NT2/D1 (cell line): ENCODE data around the gene SENP8.

ENCODE experiments used
- SUZ12 ChIP-seq: IDR thresholded peaks from 2 replicates; pipeline ENCODE4 v1.6.1; 2011; ENCODE audit not compliant: insufficient read length, insufficient read depth; ENCODE audit errors: extremely low read depth
- YY1 ChIP-seq: IDR thresholded peaks from 2 replicates; pipeline ENCODE4 v1.6.1; 2011; ENCODE audit not compliant: insufficient read length, insufficient read depth
- ZNF274 ChIP-seq: IDR thresholded peaks from 2 replicates; pipeline ENCODE4 v1.6.1; 2011; ENCODE audit warnings: mild to moderate bottlenecking, low read depth, low read length

DNA sequence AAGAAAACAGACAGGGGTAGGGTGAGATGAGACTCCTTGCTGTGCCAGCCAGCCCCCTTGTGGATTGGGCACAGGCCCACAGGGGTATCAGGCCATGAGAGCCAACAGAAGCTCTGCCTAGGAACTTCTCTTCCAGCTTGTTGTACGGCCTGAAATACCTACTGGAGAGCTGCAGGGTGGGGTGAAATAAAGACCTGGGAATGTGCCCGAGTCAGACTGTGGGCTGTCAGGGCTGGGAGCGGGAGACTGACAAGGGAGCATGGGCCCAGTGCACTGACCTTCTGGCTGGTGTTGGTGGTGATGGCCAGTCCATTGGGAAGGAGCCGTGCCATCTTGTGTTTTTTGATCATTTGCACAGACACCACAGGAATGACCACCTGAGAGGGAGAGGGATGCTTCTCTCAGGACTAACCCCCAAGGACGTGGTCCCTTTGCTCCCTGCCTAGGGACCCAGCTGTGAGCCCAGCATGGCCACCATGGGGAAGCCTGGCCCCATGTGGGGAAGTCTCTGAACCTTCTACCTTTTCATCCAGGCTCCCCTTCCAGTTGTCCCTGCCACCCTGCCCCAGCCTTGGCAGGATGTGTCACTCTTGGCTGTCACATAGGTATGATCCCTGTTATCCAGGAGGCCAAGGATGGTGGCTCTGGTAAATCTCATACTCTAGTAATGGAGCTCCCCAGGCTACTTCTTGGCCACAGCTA, 48.7 kb downstream of the SENP8 start:
- TF ChIP-seq ZNF274 (no peak), YY1 (no peak), SUZ12 (no peak)
